ENCODE results near the gene KY. TPM values are rescaled to one million over a fixed set of nuclear protein-coding genes. Genes with fewer than 3 reads are reported as not detected.

The KY gene
- total RNA-seq, 1 donor = under 0.01 TPM

DNA sequence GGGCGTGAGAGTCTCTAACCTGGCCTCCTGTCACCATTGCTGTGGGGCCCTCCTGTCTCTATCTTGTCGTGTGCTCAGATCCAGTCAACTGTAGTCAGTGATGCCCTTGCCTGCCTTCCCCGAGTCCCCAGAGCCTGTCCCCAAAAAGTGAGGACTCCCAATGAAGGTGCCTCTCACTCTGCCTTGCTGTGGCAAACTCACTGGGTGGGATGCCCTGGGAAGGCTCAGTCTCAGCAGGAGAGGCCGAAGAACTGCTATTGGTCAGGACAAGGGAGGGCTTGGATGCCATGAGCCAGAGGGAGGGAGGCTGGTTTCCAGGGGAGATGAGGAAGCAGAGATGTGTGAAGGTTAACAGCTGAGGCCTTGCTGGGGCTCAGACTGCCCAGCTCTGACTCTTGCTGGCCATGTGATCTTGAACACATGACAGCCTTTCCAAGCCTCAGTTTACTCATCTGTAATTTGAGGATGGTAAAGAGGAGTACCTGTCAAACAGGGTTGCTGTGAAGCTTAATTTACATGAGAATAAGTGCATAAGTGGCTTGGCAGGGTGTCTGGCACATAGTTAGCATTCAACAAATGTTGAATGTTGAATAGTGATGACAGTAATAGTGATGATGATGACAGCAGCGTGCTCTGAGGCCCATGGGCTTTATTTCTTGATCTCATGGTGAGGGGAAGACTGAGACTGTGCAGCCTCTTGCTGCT, 8.2 kb downstream of the KY start:
- no peaks in the 10 kb centered on the region for H3K27me3 ChIP-seq (ENCODE audit: insufficient read depth, low read length)
- H3K9me3 ChIP-seq (ENCODE audit: low read depth, low read length) = no peaks in the 10 kb centered on the region
- H3K4me3 ChIP-seq (ENCODE audit: low read length) = no peak overlapping the region
- H3K4me1 ChIP-seq (ENCODE audit: insufficient read depth, low read length) = no peaks in the 10 kb centered on the region

DNA sequence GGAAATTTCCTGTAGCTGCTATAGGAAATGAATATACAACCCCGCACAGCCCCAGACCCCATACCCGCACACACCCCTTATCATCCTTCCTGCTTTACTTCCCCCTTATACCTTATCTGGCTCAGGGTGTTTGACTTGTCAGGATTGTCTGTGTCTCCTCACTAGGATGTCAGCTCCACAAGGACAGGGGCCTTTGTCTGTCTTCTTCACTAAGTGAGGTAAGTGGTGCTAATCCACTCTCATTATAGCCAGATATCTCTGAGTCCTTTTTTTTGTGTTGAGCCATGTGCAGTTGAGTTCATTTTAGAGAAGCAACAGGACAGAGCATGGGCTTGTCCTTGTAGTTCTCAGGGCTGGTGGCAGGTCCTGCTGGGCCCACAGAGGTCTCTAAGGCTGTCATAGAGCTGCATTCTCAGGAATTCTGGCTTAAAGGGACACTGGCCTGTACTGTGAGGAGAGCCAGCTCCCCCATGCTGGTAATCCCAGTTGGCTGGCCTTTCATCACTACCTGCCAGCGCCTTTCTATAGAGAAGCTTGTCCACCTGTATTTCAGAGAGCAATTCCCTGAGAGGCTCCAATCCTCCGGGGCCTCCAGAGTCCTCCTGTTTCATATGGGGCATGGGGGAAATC, 9.0 kb downstream of the KY start:
- Histone ChIP-seq H3K9me3 (ENCODE audit: low read depth, low read length) (no peaks in the 10 kb centered on the region), H3K4me3 (ENCODE audit: low read length) (no peak overlapping the region), H3K27me3 (ENCODE audit: insufficient read depth, low read length) (no peaks in the 10 kb centered on the region), H3K4me1 (ENCODE audit: insufficient read depth, low read length) (no peaks in the 10 kb centered on the region)

DNA sequence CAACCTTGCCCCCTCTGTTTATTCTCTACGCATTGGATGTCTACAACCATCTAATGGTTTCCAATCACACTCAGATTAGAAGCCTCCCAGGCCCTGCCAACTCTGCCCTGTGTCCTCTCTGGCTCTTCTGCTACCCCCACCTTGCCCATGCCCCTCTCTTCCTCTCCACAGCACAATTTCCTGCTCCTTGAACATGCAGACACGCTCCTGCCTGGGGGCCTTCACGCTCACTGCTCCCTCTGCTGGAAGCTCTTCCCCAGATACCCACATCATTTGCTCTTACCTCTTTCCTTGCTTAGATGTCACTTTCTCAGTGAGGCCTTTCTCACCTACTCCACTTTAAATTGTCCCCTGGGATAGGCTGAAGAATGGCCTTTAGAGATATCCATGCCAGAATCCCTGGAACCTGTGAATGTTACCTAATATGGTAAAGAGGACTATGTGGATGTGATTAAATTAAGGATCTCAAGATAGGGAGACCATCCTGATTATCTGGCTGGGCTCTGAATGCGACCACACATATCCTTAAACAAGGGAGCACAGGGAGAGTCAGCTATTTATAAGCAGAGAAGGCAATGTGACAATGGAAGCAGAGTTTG, 9.9 kb downstream of the KY start:
- H3K4me3 ChIP-seq (ENCODE audit: low read length) = no peak overlapping the region
- no peaks in the 10 kb centered on the region for H3K9me3 ChIP-seq (ENCODE audit: low read depth, low read length)
- no peaks in the 10 kb centered on the region for H3K27me3 ChIP-seq (ENCODE audit: insufficient read depth, low read length)
- H3K4me1 ChIP-seq (ENCODE audit: insufficient read depth, low read length) = no peaks in the 10 kb centered on the region

DNA sequence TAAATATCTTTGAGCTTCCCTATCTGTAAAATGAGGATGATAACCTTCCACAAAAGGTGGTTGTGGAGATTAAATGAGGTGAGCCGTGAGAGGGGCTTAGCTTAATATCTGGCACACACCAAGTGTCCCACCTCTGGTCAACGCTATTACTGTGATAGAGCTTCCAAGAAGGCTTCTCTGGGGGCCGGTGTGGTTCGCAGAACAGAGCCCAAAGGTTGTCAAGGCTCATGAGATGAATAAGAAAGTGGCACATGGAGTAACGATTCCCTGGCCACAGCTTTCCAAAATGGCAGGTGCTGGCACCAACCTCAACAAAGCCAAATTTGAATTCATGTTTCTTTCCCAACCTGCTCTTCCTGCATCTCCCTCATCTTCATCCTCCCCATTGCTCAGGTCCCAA, 10.4 kb downstream of the KY start:
- Histone ChIP-seq H3K27me3 (ENCODE audit: insufficient read depth, low read length) (no peaks in the 10 kb centered on the region), H3K4me1 (ENCODE audit: insufficient read depth, low read length) (no peaks in the 10 kb centered on the region), H3K4me3 (ENCODE audit: low read length) (no peak overlapping the region), H3K9me3 (ENCODE audit: low read depth, low read length) (no peaks in the 10 kb centered on the region)

- Histone ChIP-seq H3K4me3 (ENCODE audit: low read length) (no peak overlapping the region), H3K27me3 (ENCODE audit: insufficient read depth, low read length) (no peaks in the 10 kb centered on the region), H3K4me1 (ENCODE audit: insufficient read depth, low read length) (no peaks in the 10 kb centered on the region), H3K9me3 (ENCODE audit: low read depth, low read length) (no peaks in the 10 kb centered on the region)
Observed at GRCh38 chr3:134638385-134639030, 12.3 kb downstream of the KY start.

GRCh38 chr3:134636406-134636805, 14.4 kb downstream of the KY start:
- Histone ChIP-seq H3K9me3 (ENCODE audit: low read depth, low read length) (peaks cover 2% of the 10 kb centered on the region), H3K4me3 (ENCODE audit: low read length) (no peak overlapping the region), H3K27me3 (ENCODE audit: insufficient read depth, low read length) (no peaks in the 10 kb centered on the region)

GRCh38 chr3:134630506-134630905, 20.3 kb downstream of the KY start:
- H3K27me3 ChIP-seq (ENCODE audit: insufficient read depth, low read length) = no peaks in the 10 kb centered on the region
- peaks cover 16% of the 10 kb centered on the region for H3K9me3 ChIP-seq (ENCODE audit: low read depth, low read length)
- no peaks in the 10 kb centered on the region for H3K4me1 ChIP-seq (ENCODE audit: insufficient read depth, low read length)
- H3K4me3 ChIP-seq (ENCODE audit: low read length) = no peak overlapping the region

More at GRCh38 chr3:134636406-134636805, 14.4 kb downstream of the KY start:
- no peaks in the 10 kb centered on the region for H3K4me1 ChIP-seq (ENCODE audit: insufficient read depth, low read length)

- H3K9me3 ChIP-seq (ENCODE audit: low read depth, low read length) = peaks cover 16% of the 10 kb centered on the region
Observed at GRCh38 chr3:134628884-134629283, 21.9 kb downstream of the KY start.

DNA sequence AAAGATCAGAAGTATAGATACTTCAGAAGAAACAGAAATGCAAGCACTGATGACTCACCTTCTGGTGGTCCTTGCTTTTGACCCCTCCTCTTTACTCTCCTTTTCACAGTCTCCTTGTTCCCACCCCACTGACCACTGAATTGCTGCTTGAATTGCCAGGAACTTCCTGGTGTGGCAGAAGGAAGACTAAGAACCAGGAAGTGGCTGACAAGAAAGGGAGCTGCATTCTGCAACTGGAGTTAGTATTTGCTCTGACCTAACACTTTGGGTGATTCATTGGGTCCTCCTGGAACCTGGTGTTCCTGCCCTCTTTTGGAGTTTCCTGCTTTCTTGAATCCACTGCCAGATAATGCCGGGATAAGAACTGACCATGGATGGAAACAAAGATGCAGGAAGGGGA, 23.0 kb downstream of the KY start:
- H3K9me3 ChIP-seq (ENCODE audit: low read depth, low read length) = peaks cover 16% of the 10 kb centered on the region
- no peaks in the 10 kb centered on the region for H3K4me1 ChIP-seq (ENCODE audit: insufficient read depth, low read length)
- no peaks in the 10 kb centered on the region for H3K27me3 ChIP-seq (ENCODE audit: insufficient read depth, low read length)
- H3K4me3 ChIP-seq (ENCODE audit: low read length) = no peak overlapping the region

More at GRCh38 chr3:134628884-134629283, 21.9 kb downstream of the KY start:
- no peaks in the 10 kb centered on the region for H3K27me3 ChIP-seq (ENCODE audit: insufficient read depth, low read length)
- no peaks in the 10 kb centered on the region for H3K4me1 ChIP-seq (ENCODE audit: insufficient read depth, low read length)
- H3K4me3 ChIP-seq (ENCODE audit: low read length) = no peak overlapping the region

GRCh38 chr3:134625885-134626741, 24.7 kb downstream of the KY start:
- peaks cover 11% of the 10 kb centered on the region for H3K9me3 ChIP-seq (ENCODE audit: low read depth, low read length)
- peaks cover 3% of the 10 kb centered on the region for H3K4me1 ChIP-seq (ENCODE audit: insufficient read depth, low read length)
- no peak overlapping the region for H3K4me3 ChIP-seq (ENCODE audit: low read length)

GRCh38 chr3:134625462-134625861, 25.4 kb downstream of the KY start:
- no peaks in the 10 kb centered on the region for H3K27me3 ChIP-seq (ENCODE audit: insufficient read depth, low read length)
- H3K4me3 ChIP-seq (ENCODE audit: low read length) = no peak overlapping the region
- peaks cover 4% of the 10 kb centered on the region for H3K9me3 ChIP-seq (ENCODE audit: low read depth, low read length)
- H3K4me1 ChIP-seq (ENCODE audit: insufficient read depth, low read length) = peaks cover 6% of the 10 kb centered on the region

More at GRCh38 chr3:134625885-134626741, 24.7 kb downstream of the KY start:
- no peaks in the 10 kb centered on the region for H3K27me3 ChIP-seq (ENCODE audit: insufficient read depth, low read length)

- no peaks in the 10 kb centered on the region for H3K27me3 ChIP-seq (ENCODE audit: insufficient read depth, low read length)
- no peaks in the 10 kb centered on the region for H3K9me3 ChIP-seq (ENCODE audit: low read depth, low read length)
- no peak overlapping the region for H3K4me3 ChIP-seq (ENCODE audit: low read length)
- peaks cover 6% of the 10 kb centered on the region for H3K4me1 ChIP-seq (ENCODE audit: insufficient read depth, low read length)
Observed at GRCh38 chr3:134624537-134625287, 26.1 kb downstream of the KY start.

DNA sequence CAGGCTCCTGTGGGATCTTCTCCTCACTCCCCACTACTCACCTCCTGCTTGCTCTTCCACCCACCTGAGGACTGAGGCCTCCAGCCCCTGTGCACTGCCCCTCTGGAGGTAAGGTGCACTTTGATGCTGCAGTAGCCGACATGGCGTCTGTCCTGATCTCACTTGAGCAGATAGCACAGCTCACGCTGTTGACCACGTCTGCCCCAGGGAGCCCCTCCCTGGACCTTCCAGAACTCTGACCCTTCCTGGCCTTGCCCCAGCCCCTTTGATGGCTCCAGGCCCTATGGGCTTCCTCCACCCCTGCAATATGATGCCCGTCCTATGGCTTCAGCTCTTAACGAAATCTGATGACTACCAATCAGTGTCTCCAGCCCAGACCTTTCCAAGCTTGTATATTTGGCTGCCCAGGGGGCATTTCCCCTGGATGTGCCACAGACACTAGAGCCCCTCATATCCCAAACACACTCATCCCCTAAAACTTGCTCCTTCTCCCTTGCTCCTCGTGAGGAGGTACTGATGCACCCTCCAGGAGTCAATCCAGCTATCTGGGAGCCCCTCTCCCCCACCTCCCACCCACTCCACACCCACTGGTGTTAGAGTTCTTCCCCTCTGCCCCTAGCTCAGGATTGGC, 27.1 kb downstream of the KY start:
- H3K9me3 ChIP-seq (ENCODE audit: low read depth, low read length) = no peaks in the 10 kb centered on the region
- no peak overlapping the region for H3K4me3 ChIP-seq (ENCODE audit: low read length)
- peaks cover 6% of the 10 kb centered on the region for H3K4me1 ChIP-seq (ENCODE audit: insufficient read depth, low read length)
- H3K27me3 ChIP-seq (ENCODE audit: insufficient read depth, low read length) = no peaks in the 10 kb centered on the region

Data from mononuclear cell (primary cell).